Caco-2 (cell line): ENCODE measurements around the gene CDC34. TPM values are rescaled to one million over a fixed set of nuclear protein-coding genes. Genes with fewer than 3 reads are reported as not detected.

Source experiments
- BruUV-seq: library from RNA; stranded (reverse); fragments of 400-500 nt; replicated peaks from 2 replicates; lab custom pipeline; 2021; lab: Mats Ljungman, UMichigan
- CTCF ChIA-PET: fragments of 300-600 bp; sonication (Branson Sonifier 250); formaldehyde crosslinking; loops from one replicate; lab custom pipeline; 2022; ENCODE audit warnings: antibody characterized with exemption; lab: Charles Lee
- POLR2A ChIA-PET: fragments of 300-600 bp; sonication (Branson Sonifier 250); formaldehyde crosslinking; loops from one replicate; lab custom pipeline; 2022; ENCODE audit warnings: antibody characterized with exemption; lab: Charles Lee
- DNase-seq, 2 experiments: peaks; one replicate each; pipeline versions ENCODE4 v3.0.0 to v3.0.0-alpha.2; 2020 to 2022
- H3K27me3 ChIP-seq: replicated peaks from 2 replicates; pipeline ENCODE4 v1.6.0; 2011; ENCODE audit warnings: low read length; ENCODE audit not compliant: control insufficient read depth, insufficient read depth
- H3K36me3 ChIP-seq: 2 replicates; pipeline ENCODE4 v1.5.1; 2011; ENCODE audit warnings: low read length; ENCODE audit not compliant: control insufficient read depth, insufficient read depth
- H3K4me1 ChIP-seq: fragments of 250-450 bp; sonication (Bioruptor Pico); 2 replicates; pipeline ENCODE4 v1.5.1; 2020; ENCODE audit warnings: mild to moderate bottlenecking
- H3K4me3 ChIP-seq: 2 replicates; pipeline ENCODE4 v1.5.1; 2011; ENCODE audit warnings: low read depth, mild to moderate bottlenecking, control low read depth, low read length
- H3K9me3 ChIP-seq: fragments of 250-450 bp; sonication (Bioruptor Pico); 2 replicates; pipeline ENCODE4 v1.5.1; 2020; ENCODE audit warnings: mild to moderate bottlenecking, moderate library complexity
- H3K27ac Mint-ChIP-seq: one replicate; pipeline ENCODE4 v1.8.0; 2022; ENCODE audit warnings: mixed read lengths; ENCODE audit not compliant: unreplicated experiment
- H3K27me3 Mint-ChIP-seq: one replicate; pipeline ENCODE4 v1.8.0; 2022; ENCODE audit warnings: mixed read lengths; ENCODE audit not compliant: insufficient read depth, unreplicated experiment
- H3K36me3 Mint-ChIP-seq: one replicate; pipeline ENCODE4 v1.8.0; 2022; ENCODE audit warnings: mild to moderate bottlenecking, mixed read lengths; ENCODE audit not compliant: insufficient read depth, unreplicated experiment
- H3K4me1 Mint-ChIP-seq: one replicate; pipeline ENCODE4 v1.8.0; 2022; ENCODE audit warnings: low read depth, mixed read lengths; ENCODE audit not compliant: unreplicated experiment
- H3K4me3 Mint-ChIP-seq: one replicate; pipeline ENCODE4 v1.8.0; 2022; ENCODE audit warnings: mild to moderate bottlenecking, moderate library complexity, mixed read lengths; ENCODE audit not compliant: unreplicated experiment
- H3K9me3 Mint-ChIP-seq: one replicate; pipeline ENCODE4 v1.8.0; 2022; ENCODE audit warnings: mixed read lengths; ENCODE audit not compliant: unreplicated experiment
- intact Hi-C: fragments of 100-400 bp; cut with micrococcal nuclease; formaldehyde crosslinking; loops from one replicate; pipeline ENCODE4 v1.10.0; 2022; ENCODE audit not compliant: unreplicated experiment
- total RNA-seq: library from RNA; stranded (reverse); gene quantifications from 2 replicates; pipeline ENCODE4 v1.2.3, GENCODE V29; 2022
- TF ChIP-seq, protein P1 (sequence below), 2 experiments: fragments of 200-600 bp in 1 of 2; IDR thresholded peaks; 1 replicate in 1 of 2; 2 replicates in 1 of 2; pipeline versions ENCODE4 v1.5.1 to v1.8.0; 2011 to 2022; ENCODE audit warnings: antibody characterized with exemption in 1 of 2, control low read depth in 1 of 2, inconsistent platforms in 1 of 2, low read depth in 1 of 2, low read length in 1 of 2, mild to moderate bottlenecking in 1 of 2, moderate library complexity in 1 of 2; ENCODE audit not compliant: insufficient read depth in 1 of 2, severe bottlenecking in 1 of 2, unreplicated experiment in 1 of 2

CDC34 gene
- total RNA-seq, 1 experiment from 2014 or later, result 129 TPM

DNA sequence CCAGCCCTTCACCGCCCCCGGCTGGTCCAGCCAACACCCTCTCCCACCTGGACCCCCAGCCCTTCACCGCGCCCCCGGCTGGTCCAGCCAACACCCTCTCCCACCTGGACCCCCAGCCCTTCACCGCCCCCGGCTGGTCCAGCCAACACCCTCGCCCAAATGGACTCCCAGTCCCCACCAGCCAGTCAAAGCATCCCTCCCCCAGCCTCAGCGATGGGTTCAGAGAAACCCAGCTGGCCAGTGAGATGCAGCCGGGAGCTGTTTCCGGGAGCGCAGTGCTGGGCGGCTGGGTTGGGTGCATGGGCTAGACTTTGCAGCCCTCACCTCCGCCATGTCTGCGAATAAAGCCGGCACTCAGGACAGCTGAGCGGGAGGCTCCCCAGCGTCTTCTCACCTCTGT, 6.5 kb upstream of the CDC34 start:
- intact Hi-C loops, result no loop called here
- TF ChIP-seq, protein P1, sequence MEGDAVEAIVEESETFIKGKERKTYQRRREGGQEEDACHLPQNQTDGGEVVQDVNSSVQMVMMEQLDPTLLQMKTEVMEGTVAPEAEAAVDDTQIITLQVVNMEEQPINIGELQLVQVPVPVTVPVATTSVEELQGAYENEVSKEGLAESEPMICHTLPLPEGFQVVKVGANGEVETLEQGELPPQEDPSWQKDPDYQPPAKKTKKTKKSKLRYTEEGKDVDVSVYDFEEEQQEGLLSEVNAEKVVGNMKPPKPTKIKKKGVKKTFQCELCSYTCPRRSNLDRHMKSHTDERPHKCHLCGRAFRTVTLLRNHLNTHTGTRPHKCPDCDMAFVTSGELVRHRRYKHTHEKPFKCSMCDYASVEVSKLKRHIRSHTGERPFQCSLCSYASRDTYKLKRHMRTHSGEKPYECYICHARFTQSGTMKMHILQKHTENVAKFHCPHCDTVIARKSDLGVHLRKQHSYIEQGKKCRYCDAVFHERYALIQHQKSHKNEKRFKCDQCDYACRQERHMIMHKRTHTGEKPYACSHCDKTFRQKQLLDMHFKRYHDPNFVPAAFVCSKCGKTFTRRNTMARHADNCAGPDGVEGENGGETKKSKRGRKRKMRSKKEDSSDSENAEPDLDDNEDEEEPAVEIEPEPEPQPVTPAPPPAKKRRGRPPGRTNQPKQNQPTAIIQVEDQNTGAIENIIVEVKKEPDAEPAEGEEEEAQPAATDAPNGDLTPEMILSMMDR (IDR thresholded peaks at IDR 0.05; ENCODE audit: insufficient read depth in 1 of 2, low read depth in 1 of 2, low read length in 1 of 2, severe bottlenecking in 1 of 2, unreplicated experiment in 1 of 2), result no peak
- Histone ChIP-seq H3K4me1 (peaks cover 12% of the 10 kb centered on the region), H3K9me3 (no peaks in the 10 kb centered on the region), H3K36me3 (no peaks in the 10 kb centered on the region), H3K27me3 (no peaks in the 10 kb centered on the region), H3K4me3 (no peak overlapping the region)
- DNase-seq, result no peak
- Mint-ChIP-seq H3K4me3 (no peak overlapping the region), H3K27ac (no peak overlapping the region), H3K27me3 (no peaks in the 10 kb centered on the region), H3K36me3 (peaks cover 5% of the 10 kb centered on the region), H3K4me1 (peaks cover 6% of the 10 kb centered on the region), H3K9me3 (no peaks in the 10 kb centered on the region)
- BruUV-seq, result no TSS peak
- CTCF ChIA-PET, result no interaction called here
- POLR2A ChIA-PET, result no interaction called here

DNA sequence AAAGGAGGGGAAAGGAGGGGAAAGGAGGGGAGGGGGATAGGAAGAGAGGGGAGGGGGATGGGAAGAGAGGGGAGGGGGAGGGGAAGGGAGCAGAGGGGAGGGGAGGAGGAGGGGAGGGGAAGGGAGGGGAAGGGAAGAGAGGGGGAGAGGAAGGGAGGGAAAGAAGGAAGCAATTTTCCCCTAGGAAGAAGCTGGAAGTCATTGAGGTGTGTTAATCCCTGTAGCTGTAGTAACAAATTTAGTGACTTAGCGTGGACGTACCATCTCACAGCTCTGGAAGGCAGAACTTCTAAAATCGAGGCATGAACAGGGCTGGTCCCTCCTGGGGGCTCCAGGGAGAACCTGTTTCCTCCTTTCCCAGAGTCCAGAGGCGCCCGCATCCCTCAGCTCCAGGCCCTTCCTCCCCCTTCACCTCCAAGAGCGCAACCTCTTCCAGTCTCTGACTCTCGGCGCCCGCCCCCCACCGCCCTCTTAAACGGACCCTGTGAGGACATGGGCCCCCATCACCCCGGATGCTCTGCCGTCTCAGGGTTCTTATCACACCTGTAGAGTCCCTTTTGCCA, 5.6 kb upstream of the CDC34 start:
- intact Hi-C loops, result no loop called here
- Histone ChIP-seq H3K4me3 (no peak overlapping the region), H3K9me3 (no peaks in the 10 kb centered on the region), H3K4me1 (peaks cover 18% of the 10 kb centered on the region), H3K36me3 (no peaks in the 10 kb centered on the region), H3K27me3 (no peaks in the 10 kb centered on the region)
- ChIA-PET POLR2A (no interaction called here), CTCF (interaction anchor here (0.6 to 0.7 kb wide), 2 partner anchors 814 to 1020 kb away, joined by 4 read pairs; no protein-coding TSS in a partner anchor)
- Mint-ChIP-seq H3K36me3 (peaks cover 5% of the 10 kb centered on the region), H3K9me3 (no peaks in the 10 kb centered on the region), H3K27me3 (no peaks in the 10 kb centered on the region), H3K27ac (no peak overlapping the region), H3K4me3 (no peak overlapping the region), H3K4me1 (peaks cover 6% of the 10 kb centered on the region)
- BruUV-seq, result no TSS peak
- no peak for DNase-seq
- TF ChIP-seq, protein P1 (IDR thresholded peaks at IDR 0.05; ENCODE audit: insufficient read depth in 1 of 2, low read depth in 1 of 2, low read length in 1 of 2, severe bottlenecking in 1 of 2, unreplicated experiment in 1 of 2), result no peak

GRCh38 chr19:530134-531008, 1.2 kb upstream of the CDC34 start:
- DNase-seq, result no peak
- H3K27me3 Mint-ChIP-seq, result no peaks in the 10 kb centered on the region

More at GRCh38 chr19:530134-531008, 1.2 kb upstream of the CDC34 start:
- Mint-ChIP-seq H3K36me3 (peaks cover 16% of the 10 kb centered on the region), H3K4me1 (peaks cover 6% of the 10 kb centered on the region), H3K4me3 (peak overlapping the region; percentile 82), H3K9me3 (no peaks in the 10 kb centered on the region), H3K27ac (peak overlapping the region; percentile 70)
- TF ChIP-seq, protein P1 (IDR thresholded peaks at IDR 0.05; ENCODE audit: insufficient read depth in 1 of 2, low read depth in 1 of 2, low read length in 1 of 2, severe bottlenecking in 1 of 2, unreplicated experiment in 1 of 2), result no peak
- ChIA-PET CTCF (interaction anchor here (1.2 to 3.1 kb wide), 3 partner anchors 20 to 204 kb away, joined by 3 to 28 read pairs (median 9); no protein-coding TSS in a partner anchor), POLR2A (interaction anchor here (0.8 to 1.9 kb wide), 3 partner anchors 13 to 24 kb away, joined by 3 to 7 read pairs (median 5); no protein-coding TSS in a partner anchor)
- H3K9me3 ChIP-seq, result no peaks in the 10 kb centered on the region
- H3K4me3 ChIP-seq, result peak overlapping the region; percentile 94
- intact Hi-C loops, result loop anchor here (5.0 kb wide), 1 partner anchor 42 kb away; the partner anchor contains the start of gene BSG
- peaks cover 30% of the 10 kb centered on the region for H3K4me1 ChIP-seq
- BruUV-seq, result TSS peak; percentile 93
- H3K36me3 ChIP-seq, result 0 out of 2 replicates have a peak, but pooled peaks cover 1% of the 10 kb centered on the region
- no peaks in the 10 kb centered on the region for H3K27me3 ChIP-seq
